Islet precursor cell (in vitro differentiated cells): ENCODE data around the gene AHNAK2.
"Not testable (repeated sequence)": the region's sequence is repeated elsewhere in the genome, so short reads cannot be mapped to it uniquely, and the experiment has no call there.

Source experiments
- DNase-seq: peaks from one replicate; pipeline ENCODE4 v3.0.0-alpha.2; 2018

The AHNAK2 gene

GRCh38 chr14:104971447-104972240 lies 6.5 kb downstream of the AHNAK2 start:
- DNase-seq, result no peak

- peak; percentile 95 for DNase-seq
Measured at GRCh38 chr14:104970231-104971068, 7.7 kb downstream of the AHNAK2 start.

- no peak for DNase-seq
Measured at GRCh38 chr14:104969741-104970230, 8.4 kb downstream of the AHNAK2 start.

GRCh38 chr14:104968541-104969401 lies 9.4 kb downstream of the AHNAK2 start:
- DNase-seq, result peak; percentile 85

- peak; percentile 90 for DNase-seq
Measured at GRCh38 chr14:104968153-104968527, 10.0 kb downstream of the AHNAK2 start.

- DNase-seq, result peak; percentile 84
Measured at GRCh38 chr14:104967386-104968152, 10.6 kb downstream of the AHNAK2 start.

- no peak for DNase-seq
Measured at GRCh38 chr14:104966981-104967385, 11.2 kb downstream of the AHNAK2 start.

- DNase-seq, result no peak
Measured at GRCh38 chr14:104966261-104966865, 11.8 kb downstream of the AHNAK2 start.

- no peak for DNase-seq
Measured at GRCh38 chr14:104965561-104966231, 12.5 kb downstream of the AHNAK2 start.

- DNase-seq, result no peak
Measured at GRCh38 chr14:104964546-104964945, 13.6 kb downstream of the AHNAK2 start.

- no peak for DNase-seq
Measured at GRCh38 chr14:104957146-104958113, 20.7 kb downstream of the AHNAK2 start.

- no peak for DNase-seq
Measured at GRCh38 chr14:104956290-104956890, 21.8 kb downstream of the AHNAK2 start.

- no peak for DNase-seq
Measured at GRCh38 chr14:104955396-104955770, 22.8 kb downstream of the AHNAK2 start.

GRCh38 chr14:104954746-104955395 lies 23.3 kb downstream of the AHNAK2 start:
- no peak for DNase-seq

GRCh38 chr14:104953896-104954656 lies 24.1 kb downstream of the AHNAK2 start:
- no peak for DNase-seq

- no peak for DNase-seq
Measured at GRCh38 chr14:104953097-104953496, 25.1 kb downstream of the AHNAK2 start.

- DNase-seq, result not testable (repeated sequence)
Measured at GRCh38 chr14:104951863-104952657, 26.1 kb downstream of the AHNAK2 start.
